ENCODE data around the gene ST6GALNAC3. TPM values are rescaled to one million over a fixed set of nuclear protein-coding genes. Genes with fewer than 3 reads are reported as not detected.

Gene ST6GALNAC3
- total RNA-seq, 1 donor from 2014 or later: 5.6 TPM

DNA sequence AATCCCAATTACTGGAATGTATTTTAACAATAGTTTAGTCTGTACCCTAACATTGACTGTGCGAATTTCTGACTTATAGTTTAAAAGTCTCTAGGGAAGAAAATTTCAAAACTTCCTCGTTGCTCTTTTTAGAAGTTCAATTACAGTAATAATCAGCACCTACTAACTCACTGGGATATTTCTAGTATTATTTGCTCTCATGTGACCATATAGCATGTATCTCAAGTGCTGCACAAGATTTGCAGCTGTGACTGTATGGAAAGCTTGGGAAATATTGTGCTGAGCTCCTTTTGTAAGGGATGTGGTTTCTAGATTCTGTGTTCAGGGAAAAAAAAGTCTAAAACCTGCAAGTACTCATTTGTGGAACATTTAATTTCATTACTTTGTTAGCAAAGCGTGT is 153.1 kb downstream of the ST6GALNAC3 start:
- Histone ChIP-seq H3K27me3 (no peaks in the 10 kb centered on the region), H3K4me1 (no peaks in the 10 kb centered on the region), H3K27ac (no peak overlapping the region), H3K4me3 (no peak overlapping the region), H3K36me3 (no peaks in the 10 kb centered on the region), H3K9me3 (no peaks in the 10 kb centered on the region)
- TF ChIP-seq, protein P1, sequence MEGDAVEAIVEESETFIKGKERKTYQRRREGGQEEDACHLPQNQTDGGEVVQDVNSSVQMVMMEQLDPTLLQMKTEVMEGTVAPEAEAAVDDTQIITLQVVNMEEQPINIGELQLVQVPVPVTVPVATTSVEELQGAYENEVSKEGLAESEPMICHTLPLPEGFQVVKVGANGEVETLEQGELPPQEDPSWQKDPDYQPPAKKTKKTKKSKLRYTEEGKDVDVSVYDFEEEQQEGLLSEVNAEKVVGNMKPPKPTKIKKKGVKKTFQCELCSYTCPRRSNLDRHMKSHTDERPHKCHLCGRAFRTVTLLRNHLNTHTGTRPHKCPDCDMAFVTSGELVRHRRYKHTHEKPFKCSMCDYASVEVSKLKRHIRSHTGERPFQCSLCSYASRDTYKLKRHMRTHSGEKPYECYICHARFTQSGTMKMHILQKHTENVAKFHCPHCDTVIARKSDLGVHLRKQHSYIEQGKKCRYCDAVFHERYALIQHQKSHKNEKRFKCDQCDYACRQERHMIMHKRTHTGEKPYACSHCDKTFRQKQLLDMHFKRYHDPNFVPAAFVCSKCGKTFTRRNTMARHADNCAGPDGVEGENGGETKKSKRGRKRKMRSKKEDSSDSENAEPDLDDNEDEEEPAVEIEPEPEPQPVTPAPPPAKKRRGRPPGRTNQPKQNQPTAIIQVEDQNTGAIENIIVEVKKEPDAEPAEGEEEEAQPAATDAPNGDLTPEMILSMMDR (IDR thresholded peaks at IDR 0.05): no peak
- no peak for ATAC-seq
- intact Hi-C loops (cut with DNase I): no loop called here
- no peak for DNase-seq

DNA sequence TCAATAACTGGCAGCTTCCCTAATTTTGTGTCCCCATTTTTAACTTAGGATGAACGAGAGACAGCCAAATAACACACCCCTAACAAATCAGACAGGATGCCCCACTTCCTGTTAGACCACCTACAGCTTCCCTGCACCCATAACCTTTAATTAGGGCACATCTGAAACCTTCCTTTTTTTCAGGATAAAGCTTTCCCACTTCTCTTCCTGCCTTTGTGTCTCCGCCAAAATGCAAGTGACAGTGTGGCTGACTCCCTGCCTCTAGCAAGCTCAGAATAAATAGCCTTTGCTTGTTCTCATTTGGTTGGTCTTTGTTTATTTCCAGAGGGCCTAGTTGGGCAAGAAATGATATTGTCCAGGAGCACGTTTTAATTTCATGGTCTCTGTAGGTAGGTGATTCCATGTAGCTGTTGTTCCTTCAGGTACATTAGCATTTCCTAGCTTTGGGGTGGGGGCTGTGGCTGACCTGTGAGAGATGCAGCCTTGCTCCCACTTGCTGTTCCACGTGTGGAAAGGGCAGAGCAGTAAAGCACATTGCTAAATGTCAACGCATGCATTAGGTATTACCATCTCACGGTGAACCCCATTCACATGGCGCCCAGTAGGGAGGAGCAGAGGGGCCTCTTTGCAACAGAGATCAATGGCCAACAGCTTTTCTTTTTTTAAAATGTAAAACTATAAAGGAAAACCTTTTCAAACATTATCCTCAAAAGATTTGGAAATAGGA is 154.9 kb downstream of the ST6GALNAC3 start:
- no peak overlapping the region for H3K4me3 ChIP-seq
- intact Hi-C loops (cut with DNase I): no loop called here
- no peaks in the 10 kb centered on the region for H3K4me1 ChIP-seq
- TF ChIP-seq, protein P1 (IDR thresholded peaks at IDR 0.05): no peak
- no peaks in the 10 kb centered on the region for H3K27me3 ChIP-seq
- no peak overlapping the region for H3K27ac ChIP-seq
- H3K36me3 ChIP-seq: no peaks in the 10 kb centered on the region
- no peak for DNase-seq
- no peak for ATAC-seq
- no peaks in the 10 kb centered on the region for H3K9me3 ChIP-seq

DNA sequence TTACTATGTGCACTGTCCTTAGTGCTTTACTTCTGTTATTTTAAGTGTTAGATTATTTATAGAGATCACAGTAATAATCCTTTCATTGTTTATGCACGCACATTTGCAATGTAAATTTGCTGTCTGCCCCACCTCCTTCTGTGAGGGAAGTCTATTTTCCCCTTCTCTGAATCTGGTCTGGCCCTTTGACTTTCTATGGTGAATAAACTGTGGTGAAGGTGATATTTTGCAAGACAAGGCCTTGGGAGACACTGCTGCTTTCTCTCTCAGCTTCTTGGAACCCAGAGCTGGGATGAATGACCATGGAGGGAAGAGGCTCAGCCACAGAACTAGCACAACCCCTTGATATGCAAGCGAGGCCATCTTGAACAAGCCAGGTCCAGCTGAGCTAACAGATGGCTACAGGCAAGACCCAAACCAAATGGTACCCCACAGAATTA is 156.3 kb downstream of the ST6GALNAC3 start:
- intact Hi-C loops (cut with DNase I): no loop called here
- Histone ChIP-seq H3K36me3 (no peaks in the 10 kb centered on the region), H3K4me1 (no peaks in the 10 kb centered on the region), H3K27me3 (no peaks in the 10 kb centered on the region), H3K9me3 (no peaks in the 10 kb centered on the region), H3K4me3 (no peak overlapping the region), H3K27ac (no peak overlapping the region)
- no peak for DNase-seq
- TF ChIP-seq, protein P1 (IDR thresholded peaks at IDR 0.05): no peak
- ATAC-seq: no peak

GRCh38 chr1:76231320-76231719 is 156.8 kb downstream of the ST6GALNAC3 start:
- H3K36me3 ChIP-seq: no peaks in the 10 kb centered on the region
- ATAC-seq (no peak), DNase-seq (no peak)
- TF ChIP-seq, protein P1 (IDR thresholded peaks at IDR 0.05): no peak
- H3K4me3 ChIP-seq: no peak overlapping the region
- H3K9me3 ChIP-seq: no peaks in the 10 kb centered on the region
- H3K4me1 ChIP-seq: no peaks in the 10 kb centered on the region
- no peak overlapping the region for H3K27ac ChIP-seq
- H3K27me3 ChIP-seq: no peaks in the 10 kb centered on the region
- intact Hi-C loops (cut with DNase I): no loop called here

- TF ChIP-seq, protein P1 (IDR thresholded peaks at IDR 0.05): no peak
- Histone ChIP-seq H3K36me3 (no peaks in the 10 kb centered on the region), H3K27me3 (no peaks in the 10 kb centered on the region), H3K9me3 (no peaks in the 10 kb centered on the region), H3K4me3 (no peak overlapping the region), H3K4me1 (no peaks in the 10 kb centered on the region), H3K27ac (no peak overlapping the region)
- DNase-seq (no peak), ATAC-seq (no peak)
- intact Hi-C loops (cut with DNase I): no loop called here
Measured at GRCh38 chr1:76232666-76233065, 158.1 kb downstream of the ST6GALNAC3 start.
